ENCODE data around the gene ZNF385C. TPM values are rescaled to one million over a fixed set of nuclear protein-coding genes. Genes with fewer than 3 reads are reported as not detected.

The ZNF385C gene
- total RNA-seq, 2 donors from 2014 or later, result 1.4 to 2.1 TPM

GRCh38 chr17:42103221-42103954 lies 5.1 kb upstream of the ZNF385C start:
- 87 to 93% methylated on average over 9 to 11 of the region's 11 CpGs for WGBS, 2 experiments (ENCODE audit: insufficient coverage in 1 of 2, insufficient read length in 1 of 2)
- H3K4me1 Mint-ChIP-seq, result no peaks in the 10 kb centered on the region
- H3K36me3 ChIP-seq (ENCODE audit: control insufficient read depth, insufficient read depth, low read length), result no peaks in the 10 kb centered on the region
- no peak for DNase-seq
- no peak for TF ChIP-seq CTCF (conservative IDR thresholded peaks at IDR 0.05)
- no peak overlapping the region for H3K4me3 ChIP-seq (ENCODE audit: low read length)
- peaks cover 28% of the 10 kb centered on the region for H3K27me3 ChIP-seq (ENCODE audit: control insufficient read depth, insufficient read depth, low read length, poor library complexity, severe bottlenecking)
- H3K4me1 ChIP-seq (ENCODE audit: control insufficient read depth, insufficient read depth, low read length), result no peaks in the 10 kb centered on the region
- H3K9ac ChIP-seq (ENCODE audit: extremely low read depth, low read length, poor library complexity, severe bottlenecking), result no peak overlapping the region
- no peaks in the 10 kb centered on the region for H3K9me3 ChIP-seq (ENCODE audit: control insufficient read depth, low read length)
- H3K27ac ChIP-seq (ENCODE audit: low read depth, low read length), result no peak overlapping the region
- H3K27ac Mint-ChIP-seq, result no peak overlapping the region
- H3K36me3 Mint-ChIP-seq (ENCODE audit: low read depth), result no peaks in the 10 kb centered on the region
- H3K27me3 Mint-ChIP-seq (ENCODE audit: insufficient read depth), result peaks cover 35% of the 10 kb centered on the region
- H3K9me3 Mint-ChIP-seq, result no peaks in the 10 kb centered on the region
- no peak overlapping the region for H3K4me3 Mint-ChIP-seq

DNA sequence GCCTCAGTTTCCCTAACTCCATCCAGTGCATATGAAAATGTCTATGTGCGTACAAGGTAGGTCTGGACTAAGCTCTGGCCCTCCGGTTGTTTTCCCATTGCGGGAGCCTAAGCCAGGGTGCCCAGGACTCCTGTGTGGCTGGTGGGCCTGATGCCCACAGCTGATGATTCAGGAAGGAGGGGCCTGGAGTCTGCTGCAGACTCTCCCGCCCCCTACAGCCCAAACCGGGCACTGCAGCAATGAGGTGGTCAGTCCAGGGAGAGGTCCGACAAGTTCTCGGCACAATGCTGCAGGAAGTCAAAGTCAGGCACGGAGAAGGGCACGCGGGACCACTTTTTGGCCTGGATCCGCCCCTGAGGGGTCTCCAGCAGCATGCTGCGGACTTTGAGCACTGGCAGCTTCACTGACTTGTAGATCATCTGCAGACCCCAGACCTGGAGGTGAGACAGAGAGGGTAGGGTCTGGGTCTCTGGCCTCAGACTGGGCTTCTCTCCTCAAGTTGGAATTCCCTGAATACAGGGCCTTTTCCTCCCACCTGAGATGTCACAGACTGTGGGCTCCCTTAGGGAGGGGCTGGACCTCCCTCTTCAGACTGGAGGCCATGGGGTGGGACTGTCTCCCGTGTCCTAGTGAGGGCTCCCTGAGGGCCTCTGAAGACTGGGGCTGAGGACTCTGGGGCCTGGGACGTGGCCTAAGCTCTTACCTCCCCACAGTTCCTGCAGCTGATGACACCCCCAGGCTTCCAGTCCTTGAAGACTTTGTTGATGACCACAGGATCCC lies 3.4 kb upstream of the ZNF385C start:
- peaks cover 7% of the 10 kb centered on the region for H3K4me1 Mint-ChIP-seq
- no peaks in the 10 kb centered on the region for H3K9me3 Mint-ChIP-seq
- 39 to 44% methylated on average over 10 to 14 of the region's 14 CpGs for whole genome bisulfite sequencing, 2 experiments (ENCODE audit: insufficient coverage in 1 of 2, insufficient read length in 1 of 2)
- H3K4me3 ChIP-seq (ENCODE audit: low read length), result no peak overlapping the region
- peak; percentile 96 for TF ChIP-seq CTCF (conservative IDR thresholded peaks at IDR 0.05)
- no peak overlapping the region for H3K27ac Mint-ChIP-seq
- DNase-seq, result peak; percentile 99
- H3K27me3 ChIP-seq (ENCODE audit: control insufficient read depth, insufficient read depth, low read length, poor library complexity, severe bottlenecking), result peaks cover 37% of the 10 kb centered on the region
- peaks cover 6% of the 10 kb centered on the region for H3K4me1 ChIP-seq (ENCODE audit: control insufficient read depth, insufficient read depth, low read length)
- no peaks in the 10 kb centered on the region for H3K36me3 Mint-ChIP-seq (ENCODE audit: low read depth)
- no peaks in the 10 kb centered on the region for H3K9me3 ChIP-seq (ENCODE audit: control insufficient read depth, low read length)
- H3K27ac ChIP-seq (ENCODE audit: low read depth, low read length), result no peak overlapping the region
- peaks cover 45% of the 10 kb centered on the region for H3K27me3 Mint-ChIP-seq (ENCODE audit: insufficient read depth)
- no peaks in the 10 kb centered on the region for H3K36me3 ChIP-seq (ENCODE audit: control insufficient read depth, insufficient read depth, low read length)
- H3K4me3 Mint-ChIP-seq, result no peak overlapping the region
- no peak overlapping the region for H3K9ac ChIP-seq (ENCODE audit: extremely low read depth, low read length, poor library complexity, severe bottlenecking)

DNA sequence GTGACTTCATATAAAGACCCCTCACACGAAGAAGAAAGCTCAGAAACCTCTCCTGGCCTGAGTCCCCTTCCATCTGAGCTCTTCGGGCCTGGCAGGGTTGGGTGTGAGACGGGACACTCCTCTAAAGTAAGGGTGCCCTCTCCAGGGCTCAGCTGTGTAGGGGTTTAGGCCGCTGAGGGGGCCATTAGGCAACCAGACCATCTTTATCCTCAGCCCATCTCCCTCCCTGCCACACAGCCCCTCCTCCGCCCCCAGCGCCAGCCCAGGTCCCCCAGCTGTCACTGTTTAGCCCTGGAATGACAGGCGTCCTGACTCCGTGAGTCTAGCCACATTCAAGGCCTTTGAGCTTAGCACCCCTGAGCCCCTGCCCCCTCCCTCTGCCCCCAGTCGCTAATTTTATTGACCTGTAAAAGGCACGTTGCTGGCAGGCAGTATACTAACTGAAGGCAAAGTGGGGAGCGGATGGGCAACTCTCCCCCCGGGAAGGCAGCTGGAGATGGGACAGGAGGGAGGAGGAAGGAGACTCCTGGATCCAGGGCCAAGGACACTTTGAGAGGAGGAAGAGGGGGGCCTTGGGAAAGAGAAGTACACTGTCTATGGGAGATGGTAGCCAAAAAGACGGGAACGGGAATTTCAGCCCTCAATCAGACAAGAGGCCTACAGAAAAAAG lies 592 bp upstream of the ZNF385C start:
- no peak overlapping the region for H3K4me3 ChIP-seq (ENCODE audit: low read length)
- 53 to 54% methylated on average over 12 to 14 of the region's 14 CpGs for WGBS, 2 experiments (ENCODE audit: insufficient coverage in 1 of 2, insufficient read length in 1 of 2)

More for the DNA sequence above, 592 bp upstream of the ZNF385C start:
- DNase-seq, result peak; percentile 76
- Mint-ChIP-seq H3K4me3 (no peak overlapping the region), H3K4me1 (peaks cover 12% of the 10 kb centered on the region), H3K27ac (no peak overlapping the region), H3K27me3 (ENCODE audit: insufficient read depth) (peaks cover 42% of the 10 kb centered on the region), H3K36me3 (ENCODE audit: low read depth) (no peaks in the 10 kb centered on the region), H3K9me3 (no peaks in the 10 kb centered on the region)
- H3K27me3 ChIP-seq (ENCODE audit: control insufficient read depth, insufficient read depth, low read length, poor library complexity, severe bottlenecking), result peaks cover 47% of the 10 kb centered on the region
- H3K27ac ChIP-seq (ENCODE audit: low read depth, low read length), result no peak overlapping the region
- no peak for TF ChIP-seq CTCF (conservative IDR thresholded peaks at IDR 0.05)
- no peaks in the 10 kb centered on the region for H3K9me3 ChIP-seq (ENCODE audit: control insufficient read depth, low read length)
- no peak overlapping the region for H3K9ac ChIP-seq (ENCODE audit: extremely low read depth, low read length, poor library complexity, severe bottlenecking)
- peaks cover 6% of the 10 kb centered on the region for H3K4me1 ChIP-seq (ENCODE audit: control insufficient read depth, insufficient read depth, low read length)
- H3K36me3 ChIP-seq (ENCODE audit: control insufficient read depth, insufficient read depth, low read length), result no peaks in the 10 kb centered on the region

Data from endodermal cell (in vitro differentiated cells).